Measurements from ENCODE around the gene CHST4.
"Not testable (repeated sequence)": the region's sequence is repeated elsewhere in the genome, so short reads cannot be mapped to it uniquely, and the experiment has no call there.

The CHST4 gene

GRCh38 chr16:71568551-71568950 is 42.3 kb downstream of the CHST4 start:
- no peak for DNase-seq (ENCODE audit: low spot score)
- FAIRE-seq: no peak

GRCh38 chr16:71569621-71570020 is 43.4 kb downstream of the CHST4 start:
- FAIRE-seq (no peak), DNase-seq (ENCODE audit: low spot score) (no peak)

GRCh38 chr16:71570144-71570543 is 43.9 kb downstream of the CHST4 start:
- FAIRE-seq (no peak), DNase-seq (ENCODE audit: low spot score) (no peak)

GRCh38 chr16:71572497-71573116 is 46.4 kb downstream of the CHST4 start:
- FAIRE-seq: peak; percentile 22
- DNase-seq (ENCODE audit: low spot score): peak; percentile 7

GRCh38 chr16:71573387-71574094 is 47.3 kb downstream of the CHST4 start:
- FAIRE-seq (no peak), DNase-seq (ENCODE audit: low spot score) (no peak)

- DNase-seq (ENCODE audit: low spot score) (no peak), FAIRE-seq (no peak)
These were observed 48.5 kb downstream of the CHST4 start for GRCh38 chr16:71574702-71575101.

- DNase-seq (ENCODE audit: low spot score) (no peak), FAIRE-seq (no peak)
These were observed 50.7 kb downstream of the CHST4 start, which contains the start of gene TAT for GRCh38 chr16:71576971-71577370. Gene TAT, minus strand, starts transcription at chr16:71577092. Its CDS starts 677 bp downstream, at chr16:71576415.

- not testable (repeated sequence) for DNase-seq (ENCODE audit: low spot score); FAIRE-seq
These were observed 56.3 kb downstream of the CHST4 start for GRCh38 chr16:71582553-71582848.

GRCh38 chr16:71584543-71585317 is 58.5 kb downstream of the CHST4 start:
- FAIRE-seq: no peak

GRCh38 chr16:71585318-71585703 is 59.1 kb downstream of the CHST4 start:
- DNase-seq (ENCODE audit: low spot score) (no peak), FAIRE-seq (no peak)

More at GRCh38 chr16:71584543-71585317, 58.5 kb downstream of the CHST4 start:
- no peak for DNase-seq (ENCODE audit: low spot score)

Measured in RCC 7860 (cell line).